ENCODE results near the gene TBCK. TPM values are rescaled to one million over a fixed set of nuclear protein-coding genes. Genes with fewer than 3 reads are reported as not detected.

Gene TBCK
- total and polyA plus RNA-seq, 2 donors (not counting 3 experiments of a cell fraction or from before 2014, with no cell fraction given), result 18.2 to 38.6 TPM

- ChIA-PET POLR2A (no interaction called here), CTCF (interaction anchor here (1.3 to 1.8 kb wide), 2 partner anchors 8 to 82 kb away, joined by 3 to 5 read pairs; no protein-coding TSS in a partner anchor)
- TF ChIP-seq JUN (IDR thresholded peaks at IDR 0.05; ENCODE audit: borderline replicate concordance, insufficient read depth, insufficient read length, low read depth) (no peak), FOS (IDR thresholded peaks at IDR 0.05; ENCODE audit: borderline replicate concordance, insufficient read depth, low read length) (no peak), EZH2 (IDR thresholded peaks at IDR 0.05; ENCODE audit: borderline replicate concordance, low read depth, low read length, severe bottlenecking) (no peak), GATA2 (IDR thresholded peaks at IDR 0.05; ENCODE audit: insufficient read depth, insufficient read length, low read depth, low read length) (no peak), POLR2A (IDR thresholded peaks at IDR 0.05; ENCODE audit: low read depth, low read length) (no peak), MYC (IDR thresholded peaks at IDR 0.05; ENCODE audit: low read depth, low read length) (no peak), MAX (IDR thresholded peaks at IDR 0.05; ENCODE audit: insufficient read depth, insufficient read length) (no peak), POLR2AphosphoS5 (IDR thresholded peaks at IDR 0.05; ENCODE audit: insufficient read depth, low read depth, low read length) (no peak)
- TF ChIP-seq, protein P1, sequence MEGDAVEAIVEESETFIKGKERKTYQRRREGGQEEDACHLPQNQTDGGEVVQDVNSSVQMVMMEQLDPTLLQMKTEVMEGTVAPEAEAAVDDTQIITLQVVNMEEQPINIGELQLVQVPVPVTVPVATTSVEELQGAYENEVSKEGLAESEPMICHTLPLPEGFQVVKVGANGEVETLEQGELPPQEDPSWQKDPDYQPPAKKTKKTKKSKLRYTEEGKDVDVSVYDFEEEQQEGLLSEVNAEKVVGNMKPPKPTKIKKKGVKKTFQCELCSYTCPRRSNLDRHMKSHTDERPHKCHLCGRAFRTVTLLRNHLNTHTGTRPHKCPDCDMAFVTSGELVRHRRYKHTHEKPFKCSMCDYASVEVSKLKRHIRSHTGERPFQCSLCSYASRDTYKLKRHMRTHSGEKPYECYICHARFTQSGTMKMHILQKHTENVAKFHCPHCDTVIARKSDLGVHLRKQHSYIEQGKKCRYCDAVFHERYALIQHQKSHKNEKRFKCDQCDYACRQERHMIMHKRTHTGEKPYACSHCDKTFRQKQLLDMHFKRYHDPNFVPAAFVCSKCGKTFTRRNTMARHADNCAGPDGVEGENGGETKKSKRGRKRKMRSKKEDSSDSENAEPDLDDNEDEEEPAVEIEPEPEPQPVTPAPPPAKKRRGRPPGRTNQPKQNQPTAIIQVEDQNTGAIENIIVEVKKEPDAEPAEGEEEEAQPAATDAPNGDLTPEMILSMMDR (IDR thresholded peaks at IDR 0.05; ENCODE audit: extremely low read depth in 1 of 2, insufficient read depth in 1 of 2, low read depth in 1 of 2, low read length in 2 of 2), result no peak
- H3K27ac ChIP-seq (ENCODE audit: insufficient read depth, low read depth, low read length), result no peak overlapping the region
- no peak overlapping the region for H3K4me2 ChIP-seq (ENCODE audit: insufficient read depth, low read length)
- H3K79me2 ChIP-seq (ENCODE audit: control insufficient read depth, insufficient read depth, low read length), result no peaks in the 10 kb centered on the region
- intact Hi-C loops (cut with micrococcal nuclease) (no loop called here), dilution Hi-C loops (cut with MboI; ENCODE audit: extremely low pct_ligation_motif_present, low sequenced_read_pairs) (no loop called here)
- H3K36me3 ChIP-seq (ENCODE audit: control insufficient read depth in 2 of 2, extremely low read depth in 1 of 2, insufficient read depth in 2 of 2, low read length in 2 of 2), result peaks cover 0 to 4% of the 10 kb centered on the region in 2 experiments
- no peaks in the 10 kb centered on the region for H3K27me3 ChIP-seq (ENCODE audit: control insufficient read depth in 2 of 2, insufficient read depth in 2 of 2, low read length in 2 of 2)
- no peak overlapping the region for H2AFZ ChIP-seq (ENCODE audit: low read depth, low read length)
- H3K9ac ChIP-seq (replicated peaks; ENCODE audit: extremely low read depth, insufficient read depth, low read length), result no peak overlapping the region
- H3K4me1 ChIP-seq (ENCODE audit: control insufficient read depth, extremely low read depth, insufficient read depth, low read length), result peaks cover 6% of the 10 kb centered on the region
- no peak for DNase-seq (ENCODE audit: low read depth, low spot score)
- FAIRE-seq, result no peak
- H3K9me3 ChIP-seq (replicated peaks; ENCODE audit: control insufficient read depth, insufficient read depth, low read length), result no peaks in the 10 kb centered on the region
- no peaks in the 10 kb centered on the region for H3K9me1 ChIP-seq (replicated peaks; ENCODE audit: control insufficient read depth, extremely low read depth, insufficient read depth, low read length)
- no peaks in the 10 kb centered on the region for H4K20me1 ChIP-seq (replicated peaks; ENCODE audit: control insufficient read depth, extremely low read depth, insufficient read depth, low read length)
- no peak overlapping the region for H3K4me3 ChIP-seq (replicated peaks in 1 of 3; ENCODE audit: insufficient read depth in 1 of 3, low read depth in 1 of 3, low read length in 3 of 3)
- BruUV-seq (replicated peaks), result no TSS peak
These were observed 69.6 kb downstream of the TBCK start for GRCh38 chr4:106246441-106246840.
